HG03095 (cell line): ENCODE data around the gene PTHLH.

ENCODE experiments used
- ATAC-seq: cut with Tn5 transposase; IDR thresholded peaks from one replicate; pipeline ENCODE4 v1.9.1; 2021; ENCODE audit warnings: moderate library complexity; ENCODE audit not compliant: unreplicated experiment

The PTHLH gene

GRCh38 chr12:27975222-27976136 lies 2.9 kb upstream of the PTHLH start:
- no peak for ATAC-seq

GRCh38 chr12:27974735-27975221 lies 2.2 kb upstream of the PTHLH start:
- no peak for ATAC-seq

GRCh38 chr12:27973487-27973890 lies 956 bp upstream of the PTHLH start:
- no peak for ATAC-seq

GRCh38 chr12:27971606-27972005 lies 927 bp downstream of the PTHLH start:
- no peak for ATAC-seq

GRCh38 chr12:27971121-27971489 lies 1.4 kb downstream of the PTHLH start:
- no peak for ATAC-seq

GRCh38 chr12:27970401-27971120 lies 2.0 kb downstream of the PTHLH start:
- ATAC-seq: peak; percentile 18

- peak; percentile 84 for ATAC-seq
These were observed 2.7 kb downstream of the PTHLH start for GRCh38 chr12:27969624-27970400.

GRCh38 chr12:27968972-27969623 lies 3.4 kb downstream of the PTHLH start:
- no peak for ATAC-seq

- no peak for ATAC-seq
These were observed 4.9 kb downstream of the PTHLH start for GRCh38 chr12:27967551-27968054.

GRCh38 chr12:27966870-27967269 lies 5.7 kb downstream of the PTHLH start:
- no peak for ATAC-seq

GRCh38 chr12:27965966-27966365 lies 6.6 kb downstream of the PTHLH start:
- no peak for ATAC-seq

- no peak for ATAC-seq
These were observed 7.1 kb downstream of the PTHLH start for GRCh38 chr12:27965411-27965810.

- no peak for ATAC-seq
These were observed 8.4 kb downstream of the PTHLH start for GRCh38 chr12:27964123-27964522.

- ATAC-seq: no peak
These were observed 11.7 kb downstream of the PTHLH start for GRCh38 chr12:27960821-27961220.

- ATAC-seq: no peak
These were observed 13.9 kb downstream of the PTHLH start for GRCh38 chr12:27958675-27959074.

GRCh38 chr12:27957366-27957765 lies 15.2 kb downstream of the PTHLH start:
- no peak for ATAC-seq

- no peak for ATAC-seq
These were observed 18.7 kb downstream of the PTHLH start for GRCh38 chr12:27953817-27954216.

- no peak for ATAC-seq
These were observed 19.2 kb downstream of the PTHLH start for GRCh38 chr12:27953348-27953747.

GRCh38 chr12:27952510-27952909 lies 20.0 kb downstream of the PTHLH start:
- no peak for ATAC-seq

GRCh38 chr12:27951898-27952297 lies 20.6 kb downstream of the PTHLH start:
- no peak for ATAC-seq

- no peak for ATAC-seq
These were observed 26.1 kb downstream of the PTHLH start for GRCh38 chr12:27946421-27946820.
